ENCODE data around the gene RPS6KB1.
"Not testable (repeated sequence)": the region's sequence is repeated elsewhere in the genome, so short reads cannot be mapped to it uniquely, and the experiment has no call there.

RPS6KB1 gene

DNA sequence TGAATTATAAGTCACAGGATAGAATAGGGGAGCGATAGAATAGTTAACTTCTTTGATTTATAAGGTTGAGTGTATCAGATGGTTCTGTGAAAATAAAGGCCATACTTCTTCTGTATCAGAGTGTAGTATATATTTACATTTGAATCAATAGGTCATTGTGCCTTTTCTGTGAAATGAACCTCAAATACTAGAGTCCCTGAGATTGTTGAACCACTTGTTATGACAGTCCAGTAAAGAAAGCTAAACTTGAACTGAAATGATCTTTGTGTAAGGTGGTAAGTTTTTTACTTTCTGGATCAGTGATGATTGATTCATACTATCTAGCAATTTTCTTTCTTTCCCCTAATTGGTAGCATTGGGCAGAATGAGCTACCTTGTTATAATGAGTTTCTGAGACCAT, 40.4 kb downstream of the RPS6KB1 start:
- in situ Hi-C loops (cut with HindIII; ENCODE audit: low sequenced_read_pairs), result not testable (repeated sequence)

DNA sequence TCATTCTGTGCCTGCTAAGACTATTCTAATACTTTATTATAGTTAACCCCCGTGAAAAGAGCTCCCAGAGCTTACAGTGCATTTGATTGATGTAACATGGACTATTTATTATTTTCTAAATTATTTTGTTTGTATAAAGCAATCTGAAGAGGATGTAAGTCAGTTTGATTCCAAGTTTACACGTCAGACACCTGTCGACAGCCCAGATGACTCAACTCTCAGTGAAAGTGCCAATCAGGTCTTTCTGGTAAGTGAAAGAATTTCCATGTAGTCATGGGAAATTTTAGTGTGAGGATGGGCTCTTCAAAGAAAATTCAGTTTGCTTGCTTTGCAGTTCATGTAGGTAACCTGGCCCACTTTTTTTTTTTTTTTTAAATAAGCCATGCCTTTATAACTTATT, 47.8 kb downstream of the RPS6KB1 start:
- in situ Hi-C loops (cut with HindIII; ENCODE audit: low sequenced_read_pairs), result not testable (repeated sequence)

DNA sequence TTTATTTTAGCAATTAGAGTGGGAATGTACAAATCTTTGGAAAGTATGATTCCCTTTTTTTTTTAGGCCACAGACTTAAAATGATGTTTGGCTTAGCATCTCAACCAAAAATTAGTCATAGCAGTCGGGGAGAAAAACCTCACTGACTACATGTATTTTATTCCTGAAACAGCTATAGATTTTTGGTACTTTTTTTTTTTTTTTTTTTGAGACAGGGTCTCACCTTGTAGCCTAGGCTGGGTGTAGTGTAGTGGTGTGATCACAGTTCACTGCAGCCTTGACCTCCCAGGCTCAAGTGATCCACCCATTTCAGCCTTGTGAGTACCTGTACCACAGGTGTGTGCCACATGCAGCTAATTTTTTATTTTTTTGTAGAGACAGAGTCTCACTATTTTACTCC, 48.2 kb downstream of the RPS6KB1 start:
- in situ Hi-C loops (cut with HindIII; ENCODE audit: low sequenced_read_pairs), result no loop called here

DNA sequence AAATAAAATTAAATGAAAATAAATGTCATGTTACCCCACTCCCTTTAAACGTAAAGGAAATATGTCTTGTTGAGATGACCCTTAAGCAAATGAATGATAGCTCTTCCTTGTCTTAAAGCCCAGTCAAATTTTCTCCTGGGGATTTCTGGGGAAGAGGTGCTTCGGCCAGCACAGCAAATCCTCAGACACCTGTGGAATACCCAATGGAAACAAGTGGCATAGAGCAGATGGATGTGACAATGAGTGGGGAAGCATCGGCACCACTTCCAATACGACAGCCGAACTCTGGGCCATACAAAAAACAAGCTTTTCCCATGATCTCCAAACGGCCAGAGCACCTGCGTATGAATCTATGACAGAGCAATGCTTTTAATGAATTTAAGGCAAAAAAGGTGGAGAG, 53.5 kb downstream of the RPS6KB1 start:
- in situ Hi-C loops (cut with HindIII; ENCODE audit: low sequenced_read_pairs), result not testable (repeated sequence)

DNA sequence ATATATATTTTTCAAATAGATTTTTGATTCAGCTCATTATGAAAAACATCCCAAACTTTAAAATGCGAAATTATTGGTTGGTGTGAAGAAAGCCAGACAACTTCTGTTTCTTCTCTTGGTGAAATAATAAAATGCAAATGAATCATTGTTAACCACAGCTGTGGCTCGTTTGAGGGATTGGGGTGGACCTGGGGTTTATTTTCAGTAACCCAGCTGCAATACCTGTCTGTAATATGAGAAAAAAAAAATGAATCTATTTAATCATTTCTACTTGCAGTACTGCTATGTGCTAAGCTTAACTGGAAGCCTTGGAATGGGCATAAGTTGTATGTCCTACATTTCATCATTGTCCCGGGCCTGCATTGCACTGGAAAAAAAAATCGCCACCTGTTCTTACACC, 54.4 kb downstream of the RPS6KB1 start:
- in situ Hi-C loops (cut with HindIII; ENCODE audit: low sequenced_read_pairs), result not testable (repeated sequence)

DNA sequence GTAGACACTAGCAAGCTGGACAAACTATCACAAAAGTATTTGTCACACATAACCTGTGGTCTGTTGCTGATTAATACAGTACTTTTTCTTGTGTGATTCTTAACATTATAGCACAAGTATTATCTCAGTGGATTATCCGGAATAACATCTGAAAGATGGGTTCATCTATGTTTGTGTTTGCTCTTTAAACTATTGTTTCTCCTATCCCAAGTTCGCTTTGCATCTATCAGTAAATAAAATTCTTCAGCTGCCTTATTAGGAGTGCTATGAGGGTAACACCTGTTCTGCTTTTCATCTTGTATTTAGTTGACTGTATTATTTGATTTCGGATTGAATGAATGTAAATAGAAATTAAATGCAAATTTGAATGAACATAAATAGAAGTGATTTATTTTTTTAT, 57.1 kb downstream of the RPS6KB1 start:
- in situ Hi-C loops (cut with HindIII; ENCODE audit: low sequenced_read_pairs), result no loop called here

DNA sequence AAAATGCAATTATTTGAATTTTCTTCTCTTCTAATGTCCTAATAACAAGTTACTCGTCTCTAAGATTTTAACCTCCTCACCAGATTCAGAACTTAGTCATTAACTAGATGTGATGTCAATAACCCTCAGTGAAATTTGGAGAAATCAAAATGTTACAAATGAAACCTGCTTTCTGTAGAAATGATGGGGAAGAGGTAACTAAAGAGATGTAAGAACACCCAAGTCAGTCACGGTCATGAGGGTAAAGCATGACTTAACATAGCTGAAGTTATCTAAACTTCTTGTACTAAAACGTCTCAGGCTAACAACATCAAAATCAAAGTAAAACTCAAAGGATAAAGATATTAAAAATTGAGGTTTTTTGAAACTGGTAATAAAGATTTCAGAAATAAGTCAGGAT, 61.9 kb downstream of the RPS6KB1 start:
- in situ Hi-C loops (cut with HindIII; ENCODE audit: low sequenced_read_pairs), result no loop called here

DNA sequence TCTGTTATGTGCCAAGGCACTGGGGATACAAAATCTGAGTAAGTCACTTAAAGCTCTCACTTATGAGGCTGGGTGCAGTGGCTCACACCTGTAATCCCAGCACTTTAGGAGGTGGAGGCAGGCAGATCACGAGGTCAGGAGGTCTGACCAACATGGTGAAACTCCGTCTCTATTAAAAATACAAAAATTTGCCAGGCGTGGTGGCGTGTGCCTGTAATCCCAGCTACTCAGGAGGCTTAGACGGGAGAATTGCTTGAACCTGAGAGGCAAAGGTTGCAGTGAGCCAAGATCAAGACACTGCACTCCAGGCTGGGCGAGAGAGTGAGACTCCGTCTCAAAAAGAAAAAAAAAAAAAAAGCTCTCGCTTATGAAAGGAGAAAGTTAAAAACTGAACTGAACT, 66.7 kb downstream of the RPS6KB1 start:
- in situ Hi-C loops (cut with HindIII; ENCODE audit: low sequenced_read_pairs), result not testable (repeated sequence)

DNA sequence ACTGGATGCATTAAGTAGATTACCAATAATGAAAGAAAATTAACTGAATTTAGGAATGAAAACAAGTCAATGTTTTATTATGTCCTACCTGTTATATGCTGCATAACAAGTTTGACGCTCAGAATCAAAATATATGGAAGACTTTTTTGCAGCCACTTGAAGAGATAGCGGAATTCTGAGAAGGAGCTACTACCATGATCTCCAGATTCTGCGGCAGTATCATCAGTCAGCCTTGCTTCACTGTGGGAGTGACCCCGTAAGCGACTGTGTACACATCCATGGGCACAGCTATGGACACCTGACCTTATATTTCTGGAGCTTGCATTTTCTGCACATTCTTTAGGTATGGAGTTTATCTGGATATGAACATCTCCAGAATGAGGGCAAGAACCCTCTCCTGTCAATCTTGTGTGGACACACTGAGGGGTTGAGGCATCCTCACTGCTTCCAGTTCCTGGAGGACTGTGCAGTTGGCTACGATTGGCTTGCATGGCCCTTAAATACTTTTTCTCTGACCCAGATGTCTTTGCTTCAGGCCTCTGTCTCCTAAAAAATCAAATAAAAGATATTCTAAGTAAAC, 69.9 kb downstream of the RPS6KB1 start:
- in situ Hi-C loops (cut with HindIII; ENCODE audit: low sequenced_read_pairs), result no loop called here

DNA sequence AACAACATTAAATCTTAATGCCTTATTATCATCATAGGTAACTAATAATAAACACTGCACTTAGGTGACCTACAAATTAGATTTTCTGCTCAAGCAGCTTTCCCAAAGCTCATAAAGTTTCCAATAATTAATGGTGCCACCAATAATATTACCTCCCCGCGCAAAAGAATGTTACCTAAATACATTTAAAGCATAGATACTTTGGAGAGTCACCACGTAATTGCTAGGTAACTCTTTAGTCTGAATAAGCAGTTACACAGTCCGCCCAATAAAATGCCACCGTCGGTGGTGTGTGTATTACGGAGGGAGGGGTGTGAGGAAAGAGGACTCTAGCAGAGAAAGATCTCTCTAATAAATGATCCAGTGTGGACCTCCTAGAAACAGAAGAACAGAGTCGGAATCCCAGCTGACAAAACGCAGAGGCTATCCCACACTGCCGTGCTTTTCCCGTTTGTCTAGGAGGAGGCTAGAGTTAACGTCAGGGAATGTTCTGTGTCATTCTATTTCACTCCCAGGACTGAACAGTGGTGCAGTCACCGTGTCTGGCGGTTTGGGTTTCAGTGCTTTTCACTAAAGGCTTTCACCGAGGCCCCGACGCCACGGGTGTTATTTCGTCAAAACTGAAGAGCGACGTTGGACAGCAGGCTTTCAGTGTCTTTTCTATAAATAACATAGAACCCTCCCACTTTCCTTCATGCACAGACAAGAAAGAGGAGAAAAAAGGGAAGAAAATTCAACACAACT, 71.0 kb downstream of the RPS6KB1 start:
- in situ Hi-C loops (cut with HindIII; ENCODE audit: low sequenced_read_pairs), result no loop called here

DNA sequence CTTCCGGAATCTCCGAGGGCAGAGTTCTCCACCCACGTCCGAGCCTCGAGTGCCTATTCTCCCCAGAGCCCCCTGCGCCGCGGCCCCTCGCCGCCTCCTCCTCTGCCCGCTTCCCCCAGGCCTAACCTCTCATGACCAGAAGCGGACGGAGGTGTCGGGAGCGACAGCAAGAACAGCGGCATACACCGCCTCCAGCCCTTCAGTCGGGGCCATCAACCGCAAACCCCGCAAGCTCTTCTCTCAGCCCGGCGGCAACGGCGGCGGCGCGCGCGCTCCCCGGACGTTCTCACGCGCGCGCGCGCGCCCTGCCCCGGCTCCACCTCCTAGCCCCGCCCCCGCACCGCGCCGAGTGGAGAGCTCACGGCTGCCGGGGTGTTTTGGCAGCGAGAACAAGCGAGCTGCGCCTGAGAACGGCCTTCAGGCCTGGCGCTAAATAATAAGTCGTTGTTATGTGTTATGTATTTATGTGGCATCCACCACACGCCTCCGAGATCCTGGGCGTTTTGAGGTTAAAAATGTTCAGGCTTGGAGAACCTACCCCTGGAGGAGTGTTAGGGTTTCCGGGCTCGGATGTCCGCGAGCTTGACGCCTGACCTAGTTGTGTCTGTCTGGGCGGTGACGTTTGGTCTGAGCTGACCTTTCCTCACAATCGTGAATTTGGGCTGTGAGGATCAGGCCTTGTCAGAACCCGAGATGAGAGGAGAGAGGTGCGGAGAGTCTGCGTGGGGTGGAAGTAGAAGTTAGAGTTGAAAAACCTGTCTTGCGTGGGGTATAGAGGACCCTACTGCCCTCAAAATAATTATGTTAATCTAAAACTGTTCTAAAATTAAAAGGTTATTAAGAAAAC, 71.8 kb downstream of the RPS6KB1 start, which contains the start of gene RNFT1:
Gene RNFT1, minus strand, starts transcription at position 259 of the 847 bp plus-strand sequence. Its CDS starts 77 bp downstream, at position 182.
- in situ Hi-C loops (cut with HindIII; ENCODE audit: low sequenced_read_pairs), result no loop called here

DNA sequence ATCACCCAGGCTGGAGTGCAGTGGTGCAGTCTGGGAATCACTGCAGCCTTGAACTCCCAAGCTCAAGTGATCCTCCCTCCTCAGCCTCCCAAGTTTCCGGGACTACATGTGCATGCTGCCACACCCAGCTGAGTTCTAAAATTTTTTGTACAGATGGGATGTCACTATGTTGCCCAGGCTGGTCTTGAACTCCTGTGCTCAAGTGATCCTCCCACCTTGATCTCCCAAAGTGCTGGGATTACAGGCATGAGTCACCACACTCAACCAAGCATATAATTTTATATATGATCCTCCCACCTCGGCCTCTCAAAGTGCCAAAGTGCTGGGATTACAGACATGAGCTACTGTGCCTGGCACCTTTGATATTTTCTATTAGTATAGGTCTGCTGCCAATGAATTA, 78.8 kb downstream of the RPS6KB1 start:
- in situ Hi-C loops (cut with HindIII; ENCODE audit: low sequenced_read_pairs), result not testable (repeated sequence)

DNA sequence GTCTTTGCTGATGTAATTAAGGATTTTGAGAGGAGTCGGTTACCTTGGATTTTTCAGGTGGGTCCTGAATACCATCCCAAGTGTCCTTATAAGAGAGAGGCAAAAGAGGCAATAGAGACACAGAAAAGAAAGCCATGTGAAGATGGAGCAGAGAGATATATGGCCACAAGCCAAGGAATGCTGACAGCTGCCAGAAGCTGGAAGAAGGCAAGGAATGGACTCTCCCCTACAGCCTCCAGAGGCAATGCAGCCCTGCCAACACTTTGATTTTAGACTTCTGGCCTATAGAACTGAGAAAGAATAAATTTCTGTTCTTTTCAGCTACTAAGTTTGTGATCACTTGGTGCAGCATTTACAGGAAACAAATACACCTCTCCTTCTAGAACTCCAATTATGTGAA, 79.9 kb downstream of the RPS6KB1 start:
- in situ Hi-C loops (cut with HindIII; ENCODE audit: low sequenced_read_pairs), result no loop called here

DNA sequence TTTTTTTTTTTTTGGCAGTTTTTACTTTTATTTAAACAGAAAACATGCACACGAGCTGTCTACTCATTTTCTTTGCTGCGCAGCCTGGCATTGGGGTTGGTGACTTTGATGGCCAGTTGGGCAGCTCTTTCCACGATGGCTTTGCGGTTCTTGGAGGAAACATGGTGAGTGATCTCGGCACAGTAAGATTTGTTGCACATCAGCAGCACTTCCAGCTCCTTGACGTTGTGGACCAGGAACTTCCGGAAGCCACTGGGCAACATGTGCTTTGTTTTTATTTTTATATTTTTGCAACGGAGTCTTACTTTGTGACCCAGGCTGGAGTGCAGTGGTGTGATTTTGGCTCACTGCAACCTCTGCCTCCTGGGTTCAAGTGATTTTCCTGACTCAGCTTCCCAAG, 80.6 kb downstream of the RPS6KB1 start:
- in situ Hi-C loops (cut with HindIII; ENCODE audit: low sequenced_read_pairs), result not testable (repeated sequence)

DNA sequence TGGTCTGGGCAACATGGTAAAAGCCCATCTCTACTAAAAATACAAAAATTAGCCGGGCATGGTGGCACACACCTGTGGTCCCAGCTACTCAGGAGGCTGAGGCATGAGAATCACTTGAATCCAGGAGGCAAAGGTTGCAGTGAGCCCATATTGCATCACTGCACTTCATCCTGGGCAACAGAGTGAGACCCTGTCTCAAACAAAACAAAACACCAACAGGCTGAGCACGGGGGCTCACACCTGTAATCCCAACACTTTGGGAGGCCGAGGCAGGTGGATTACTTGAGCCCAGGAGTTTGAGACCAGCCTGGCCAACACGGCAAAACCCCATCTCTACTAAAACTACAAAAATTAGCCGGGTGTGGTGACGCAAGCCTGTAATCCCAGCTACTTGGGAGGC, 82.2 kb downstream of the RPS6KB1 start:
- in situ Hi-C loops (cut with HindIII; ENCODE audit: low sequenced_read_pairs), result not testable (repeated sequence)

DNA sequence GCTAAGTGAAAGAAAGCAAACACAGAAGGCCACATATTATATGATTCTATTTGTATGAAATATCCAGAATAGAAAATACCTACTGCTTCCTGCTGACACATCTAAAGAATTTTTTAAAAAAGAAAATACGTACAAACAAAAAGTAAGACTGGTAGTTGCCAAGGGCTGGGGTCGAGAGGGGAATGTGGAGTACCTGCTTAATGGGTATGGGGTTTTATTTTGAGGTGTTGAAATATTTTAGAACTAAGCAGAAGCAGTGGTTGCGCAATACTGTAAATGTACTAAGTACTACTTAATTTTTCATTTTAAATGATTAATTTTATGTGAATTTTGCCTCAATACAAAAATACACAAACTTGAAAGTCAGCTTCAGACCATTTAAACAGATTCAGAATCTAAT, 103.7 kb downstream of the RPS6KB1 start:
- in situ Hi-C loops (cut with HindIII; ENCODE audit: low sequenced_read_pairs), result not testable (repeated sequence)

Data from DLD1 (cell line).